ENCODE measurements around the gene CELA2A. TPM values are rescaled to one million over a fixed set of nuclear protein-coding genes. Genes with fewer than 3 reads are reported as not detected.

Gene CELA2A
- total and polyA plus RNA-seq, 2 donors (not counting 3 experiments of a cell fraction or from before 2014, with no cell fraction given): not detected

DNA sequence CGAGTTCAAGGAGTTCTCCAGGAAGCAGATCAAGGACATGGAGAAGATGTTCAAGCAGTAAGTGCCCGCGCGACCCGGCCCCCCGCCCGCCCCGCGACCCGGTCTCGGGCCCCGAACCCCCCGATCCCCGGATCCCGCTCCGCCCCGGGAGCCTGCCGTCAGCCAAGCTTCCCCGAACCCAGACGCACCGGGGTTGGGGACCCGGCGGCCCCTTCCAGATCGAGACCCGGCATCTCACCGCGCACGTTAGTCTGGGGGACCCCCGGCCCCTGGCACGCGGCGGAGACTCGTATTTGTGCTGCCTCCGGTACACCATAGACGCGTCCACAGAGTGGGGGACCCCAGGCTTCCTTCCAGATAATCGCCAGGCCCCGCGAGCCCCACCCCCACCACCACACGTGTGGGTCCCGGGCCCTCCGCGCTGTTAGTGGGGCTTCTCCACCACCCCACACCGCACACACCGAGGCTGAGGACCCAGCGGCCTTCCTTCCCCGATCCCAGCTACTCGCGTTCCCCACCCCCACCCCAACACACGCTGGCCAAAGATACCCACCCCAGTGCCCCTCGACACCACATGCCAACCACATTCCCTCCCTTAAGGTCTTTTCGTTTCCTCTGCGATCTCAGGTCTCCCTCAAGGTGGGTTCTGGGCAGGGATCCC is 46.2 kb upstream of the CELA2A start:
- intact Hi-C loops (cut with micrococcal nuclease): loop anchor here (10.0 kb wide), 1 partner anchor 406 kb away; no protein-coding TSS in a partner anchor
- Histone ChIP-seq H3K27ac (ENCODE audit: insufficient read depth, low read depth, low read length) (peak overlapping the region; percentile 58), H3K4me3 (replicated peaks in 1 of 3; ENCODE audit: insufficient read depth in 1 of 3, low read depth in 1 of 3, low read length in 3 of 3) (peak overlapping the region; percentile 82 to 90 (median 82)), H4K20me1 (replicated peaks; ENCODE audit: control insufficient read depth, extremely low read depth, insufficient read depth, low read length) (no peaks in the 10 kb centered on the region), H3K27me3 (ENCODE audit: control insufficient read depth in 2 of 2, insufficient read depth in 2 of 2, low read length in 2 of 2) (no peaks in the 10 kb centered on the region), H3K4me1 (ENCODE audit: control insufficient read depth, extremely low read depth, insufficient read depth, low read length) (peaks cover 34% of the 10 kb centered on the region), H3K9me3 (replicated peaks; ENCODE audit: control insufficient read depth, insufficient read depth, low read length) (no peaks in the 10 kb centered on the region), H3K79me2 (ENCODE audit: control insufficient read depth, insufficient read depth, low read length) (peaks cover 55% of the 10 kb centered on the region), H3K9ac (replicated peaks; ENCODE audit: extremely low read depth, insufficient read depth, low read length) (peak overlapping the region; percentile 77), H3K4me2 (ENCODE audit: insufficient read depth, low read length) (peak overlapping the region; percentile 69), H3K9me1 (replicated peaks; ENCODE audit: control insufficient read depth, extremely low read depth, insufficient read depth, low read length) (no peaks in the 10 kb centered on the region), H3K36me3 (ENCODE audit: control insufficient read depth in 2 of 2, extremely low read depth in 1 of 2, insufficient read depth in 2 of 2, low read length in 2 of 2) (peaks cover 0 to 4% of the 10 kb centered on the region in 2 experiments), H2AFZ (ENCODE audit: low read depth, low read length) (peak overlapping the region; percentile 13)
- FAIRE-seq: no peak
- no peak for DNase-seq (ENCODE audit: low read depth, low spot score)
- ChIA-PET CTCF (interaction anchor here (0.9 to 4.0 kb wide), 6 partner anchors 10 to 87 kb away, joined by 3 to 33 read pairs (median 5); no protein-coding TSS in a partner anchor), POLR2A (interaction anchor here (0.9 kb wide), 1 partner anchor 87 kb away, joined by 4 read pairs; no protein-coding TSS in a partner anchor)
- dilution Hi-C loops (cut with MboI; ENCODE audit: extremely low pct_ligation_motif_present, low sequenced_read_pairs): loop anchor here (10.0 kb wide), 1 partner anchor 86 kb away; no protein-coding TSS in a partner anchor
- TF ChIP-seq POLR2A (IDR thresholded peaks at IDR 0.05; ENCODE audit: low read depth, low read length) (peak; percentile 1), GATA2 (IDR thresholded peaks at IDR 0.05; ENCODE audit: insufficient read depth, insufficient read length, low read depth, low read length) (no peak)
- no TSS peak for BruUV-seq (replicated peaks)

DNA sequence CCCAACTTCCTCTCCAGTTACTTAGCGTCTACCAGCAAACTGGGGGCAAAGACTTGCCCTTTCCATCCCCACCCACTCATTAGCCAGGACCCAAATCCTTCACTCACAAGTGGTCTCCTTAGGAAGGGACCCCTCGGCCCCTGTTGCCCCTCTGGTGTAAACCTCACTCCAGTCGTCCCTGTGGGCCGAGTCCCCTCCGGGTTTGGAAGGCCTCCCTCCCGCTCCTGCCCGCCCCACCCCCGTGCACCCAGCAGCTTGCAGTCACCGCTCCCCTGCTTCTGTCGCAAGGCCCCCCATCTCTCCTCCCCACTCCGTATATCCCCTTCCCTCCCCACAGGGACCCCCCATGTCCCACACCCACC is 45.7 kb upstream of the CELA2A start:
- H3K79me2 ChIP-seq (ENCODE audit: control insufficient read depth, insufficient read depth, low read length): peaks cover 60% of the 10 kb centered on the region
- CTCF ChIA-PET: interaction anchor here (1.3 to 4.0 kb wide), 2 partner anchors 21 to 82 kb away, joined by 6 to 33 read pairs; no protein-coding TSS in a partner anchor
- dilution Hi-C loops (cut with MboI; ENCODE audit: extremely low pct_ligation_motif_present, low sequenced_read_pairs): loop anchor here (10.0 kb wide), 1 partner anchor 86 kb away; no protein-coding TSS in a partner anchor
- no peaks in the 10 kb centered on the region for H4K20me1 ChIP-seq (replicated peaks; ENCODE audit: control insufficient read depth, extremely low read depth, insufficient read depth, low read length)
- TSS peak; percentile 15 for BruUV-seq (replicated peaks)
- peak overlapping the region; percentile 77 for H3K9ac ChIP-seq (replicated peaks; ENCODE audit: extremely low read depth, insufficient read depth, low read length)
- H3K9me1 ChIP-seq (replicated peaks; ENCODE audit: control insufficient read depth, extremely low read depth, insufficient read depth, low read length): no peaks in the 10 kb centered on the region
- FAIRE-seq (no peak), DNase-seq (ENCODE audit: low read depth, low spot score) (no peak)
- no peaks in the 10 kb centered on the region for H3K9me3 ChIP-seq (replicated peaks; ENCODE audit: control insufficient read depth, insufficient read depth, low read length)
- H3K27me3 ChIP-seq (ENCODE audit: control insufficient read depth in 2 of 2, insufficient read depth in 2 of 2, low read length in 2 of 2): no peaks in the 10 kb centered on the region
- intact Hi-C loops (cut with micrococcal nuclease): loop anchor here (10.0 kb wide), 1 partner anchor 406 kb away; no protein-coding TSS in a partner anchor
- peak overlapping the region; percentile 69 for H3K4me2 ChIP-seq (ENCODE audit: insufficient read depth, low read length)
- POLR2A ChIA-PET: no interaction called here
- H2AFZ ChIP-seq (ENCODE audit: low read depth, low read length): no peak overlapping the region
- peak overlapping the region; percentile 82 to 90 (median 82) for H3K4me3 ChIP-seq (replicated peaks in 1 of 3; ENCODE audit: insufficient read depth in 1 of 3, low read depth in 1 of 3, low read length in 3 of 3)
- peaks cover 40% of the 10 kb centered on the region for H3K4me1 ChIP-seq (ENCODE audit: control insufficient read depth, extremely low read depth, insufficient read depth, low read length)
- peak overlapping the region; percentile 32 for H3K27ac ChIP-seq (ENCODE audit: insufficient read depth, low read depth, low read length)
- TF ChIP-seq, protein P1, sequence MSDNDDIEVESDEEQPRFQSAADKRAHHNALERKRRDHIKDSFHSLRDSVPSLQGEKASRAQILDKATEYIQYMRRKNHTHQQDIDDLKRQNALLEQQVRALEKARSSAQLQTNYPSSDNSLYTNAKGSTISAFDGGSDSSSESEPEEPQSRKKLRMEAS (IDR thresholded peaks at IDR 0.05; ENCODE audit: insufficient read depth, insufficient read length): no peak
- TF ChIP-seq, protein P2, sequence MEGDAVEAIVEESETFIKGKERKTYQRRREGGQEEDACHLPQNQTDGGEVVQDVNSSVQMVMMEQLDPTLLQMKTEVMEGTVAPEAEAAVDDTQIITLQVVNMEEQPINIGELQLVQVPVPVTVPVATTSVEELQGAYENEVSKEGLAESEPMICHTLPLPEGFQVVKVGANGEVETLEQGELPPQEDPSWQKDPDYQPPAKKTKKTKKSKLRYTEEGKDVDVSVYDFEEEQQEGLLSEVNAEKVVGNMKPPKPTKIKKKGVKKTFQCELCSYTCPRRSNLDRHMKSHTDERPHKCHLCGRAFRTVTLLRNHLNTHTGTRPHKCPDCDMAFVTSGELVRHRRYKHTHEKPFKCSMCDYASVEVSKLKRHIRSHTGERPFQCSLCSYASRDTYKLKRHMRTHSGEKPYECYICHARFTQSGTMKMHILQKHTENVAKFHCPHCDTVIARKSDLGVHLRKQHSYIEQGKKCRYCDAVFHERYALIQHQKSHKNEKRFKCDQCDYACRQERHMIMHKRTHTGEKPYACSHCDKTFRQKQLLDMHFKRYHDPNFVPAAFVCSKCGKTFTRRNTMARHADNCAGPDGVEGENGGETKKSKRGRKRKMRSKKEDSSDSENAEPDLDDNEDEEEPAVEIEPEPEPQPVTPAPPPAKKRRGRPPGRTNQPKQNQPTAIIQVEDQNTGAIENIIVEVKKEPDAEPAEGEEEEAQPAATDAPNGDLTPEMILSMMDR (IDR thresholded peaks at IDR 0.05; ENCODE audit: extremely low read depth in 1 of 2, insufficient read depth in 1 of 2, low read depth in 1 of 2, low read length in 2 of 2): no peak
- TF ChIP-seq GATA2 (IDR thresholded peaks at IDR 0.05; ENCODE audit: insufficient read depth, insufficient read length, low read depth, low read length): no peak
- no peak for TF ChIP-seq MYC (IDR thresholded peaks at IDR 0.05; ENCODE audit: low read depth, low read length)
- TF ChIP-seq FOS (IDR thresholded peaks at IDR 0.05; ENCODE audit: borderline replicate concordance, insufficient read depth, low read length): no peak
- TF ChIP-seq POLR2AphosphoS5 (IDR thresholded peaks at IDR 0.05; ENCODE audit: insufficient read depth, low read depth, low read length): no peak
- no peak for TF ChIP-seq POLR2A (IDR thresholded peaks at IDR 0.05; ENCODE audit: low read depth, low read length)
- TF ChIP-seq EZH2 (IDR thresholded peaks at IDR 0.05; ENCODE audit: borderline replicate concordance, low read depth, low read length, severe bottlenecking): no peak
- no peak for TF ChIP-seq JUN (IDR thresholded peaks at IDR 0.05; ENCODE audit: borderline replicate concordance, insufficient read depth, insufficient read length, low read depth)
- H3K36me3 ChIP-seq (ENCODE audit: control insufficient read depth in 2 of 2, extremely low read depth in 1 of 2, insufficient read depth in 2 of 2, low read length in 2 of 2): peaks cover 0 to 4% of the 10 kb centered on the region in 2 experiments

All from endothelial cell of umbilical vein (primary cell).